ENCODE measurements around the gene POLD2.

Gene POLD2

GRCh38 chr7:44081266-44081748, 42.0 kb downstream of the POLD2 start:
- peak; percentile 79 for DNase-seq (ENCODE audit: low read depth)

- no peak for DNase-seq (ENCODE audit: low read depth)
These were observed 42.6 kb downstream of the POLD2 start for GRCh38 chr7:44080686-44081265.

GRCh38 chr7:44080118-44080517, 43.2 kb downstream of the POLD2 start:
- no peak for DNase-seq (ENCODE audit: low read depth)

GRCh38 chr7:44079331-44080021, 43.9 kb downstream of the POLD2 start:
- DNase-seq (ENCODE audit: low read depth): no peak

GRCh38 chr7:44078521-44078920, 44.8 kb downstream of the POLD2 start:
- no peak for DNase-seq (ENCODE audit: low read depth)

- DNase-seq (ENCODE audit: low read depth): no peak
These were observed 45.7 kb downstream of the POLD2 start for GRCh38 chr7:44077681-44078091.

GRCh38 chr7:44077061-44077460, 46.3 kb downstream of the POLD2 start:
- no peak for DNase-seq (ENCODE audit: low read depth)

GRCh38 chr7:44076101-44076895, 47.0 kb downstream of the POLD2 start:
- DNase-seq (ENCODE audit: low read depth): no peak

GRCh38 chr7:44075296-44076075, 47.9 kb downstream of the POLD2 start:
- no peak for DNase-seq (ENCODE audit: low read depth)

- no peak for DNase-seq (ENCODE audit: low read depth)
These were observed 49.0 kb downstream of the POLD2 start for GRCh38 chr7:44074349-44074695.

- peak; percentile 48 for DNase-seq (ENCODE audit: low read depth)
These were observed 49.5 kb downstream of the POLD2 start for GRCh38 chr7:44073664-44074348.

GRCh38 chr7:44072364-44073231, 50.8 kb downstream of the POLD2 start:
- DNase-seq (ENCODE audit: low read depth): peak; percentile 36

- DNase-seq (ENCODE audit: low read depth): no peak
These were observed 51.5 kb downstream of the POLD2 start for GRCh38 chr7:44071726-44072363.

- no peak for DNase-seq (ENCODE audit: low read depth)
These were observed 55.3 kb downstream of the POLD2 start for GRCh38 chr7:44068054-44068453.

GRCh38 chr7:44067064-44067951, 56.0 kb downstream of the POLD2 start:
- DNase-seq (ENCODE audit: low read depth): no peak

- no peak for DNase-seq (ENCODE audit: low read depth)
These were observed 56.8 kb downstream of the POLD2 start for GRCh38 chr7:44066494-44067063.

- no peak for DNase-seq (ENCODE audit: low read depth)
These were observed 57.3 kb downstream of the POLD2 start for GRCh38 chr7:44066111-44066460.

GRCh38 chr7:44065431-44066110, 57.8 kb downstream of the POLD2 start, which contains the start of gene PGAM2:
Gene PGAM2, minus strand, starts transcription at chr7:44065567. Its CDS starts 38 bp downstream, at chr7:44065529.
- no peak for DNase-seq (ENCODE audit: low read depth)
